Inflammatory macrophage (primary cell): Measurements from ENCODE around the gene CCDC88B.
A peak's percentile ranks its signal among the peaks of the same experiment; 100 is the strongest.

Source experiments
- DNase-seq, 2 donors: peaks; one replicate each; pipeline ENCODE4 v3.0.0-alpha.2; 2020 to 2022

CCDC88B gene

DNA sequence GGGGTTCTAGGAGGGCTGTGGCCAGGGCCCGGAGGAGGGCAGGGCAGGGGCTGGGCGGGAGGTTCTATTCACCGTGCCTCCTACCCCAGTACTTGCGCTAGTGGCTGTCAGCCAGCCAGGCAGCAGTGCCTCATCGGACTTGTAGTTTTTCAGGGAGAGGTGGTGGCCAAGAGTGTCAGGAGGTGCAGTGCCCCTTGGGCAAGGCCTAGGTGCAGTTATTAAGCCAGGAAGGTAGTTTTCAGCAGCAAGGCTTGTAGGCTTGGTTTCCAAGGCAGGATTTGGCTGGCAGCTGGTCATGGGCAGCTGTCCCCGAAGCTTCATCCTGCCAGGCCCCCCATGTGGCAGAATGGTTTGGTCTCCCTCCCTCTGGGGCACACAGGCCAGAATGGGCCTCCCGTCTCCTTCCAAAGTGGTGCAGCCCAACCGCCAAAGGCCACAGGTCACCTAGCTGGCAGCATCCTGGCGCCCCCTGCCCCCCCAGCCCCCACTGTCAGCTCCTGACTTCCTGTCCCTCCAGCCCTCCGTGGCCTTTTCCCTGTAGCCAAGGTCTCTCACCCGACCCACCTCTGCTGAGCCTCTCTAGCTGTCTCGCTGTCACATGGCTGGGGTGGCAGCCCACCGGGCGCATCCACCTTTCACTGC, 8.5 kb downstream of the CCDC88B start:
- no peak for DNase-seq

DNA sequence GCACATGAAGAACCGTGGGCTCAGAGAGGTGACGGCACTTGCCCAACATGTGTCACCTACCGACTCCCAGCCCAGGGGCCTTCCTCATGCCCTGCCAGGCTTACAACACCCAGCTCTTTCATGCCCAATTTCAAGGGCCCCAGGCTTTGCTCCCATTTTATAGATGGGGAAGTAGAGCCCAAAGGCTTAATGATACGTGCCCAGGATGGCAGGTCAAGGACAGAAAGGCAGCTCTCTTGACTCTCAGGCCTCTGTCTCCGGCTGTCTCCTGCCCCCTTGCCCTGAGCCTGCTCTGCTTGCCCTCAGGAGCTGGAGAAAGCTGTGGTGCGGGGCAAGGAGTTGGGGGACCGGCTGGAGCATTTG, 9.0 kb downstream of the CCDC88B start:
- no peak for DNase-seq

DNA sequence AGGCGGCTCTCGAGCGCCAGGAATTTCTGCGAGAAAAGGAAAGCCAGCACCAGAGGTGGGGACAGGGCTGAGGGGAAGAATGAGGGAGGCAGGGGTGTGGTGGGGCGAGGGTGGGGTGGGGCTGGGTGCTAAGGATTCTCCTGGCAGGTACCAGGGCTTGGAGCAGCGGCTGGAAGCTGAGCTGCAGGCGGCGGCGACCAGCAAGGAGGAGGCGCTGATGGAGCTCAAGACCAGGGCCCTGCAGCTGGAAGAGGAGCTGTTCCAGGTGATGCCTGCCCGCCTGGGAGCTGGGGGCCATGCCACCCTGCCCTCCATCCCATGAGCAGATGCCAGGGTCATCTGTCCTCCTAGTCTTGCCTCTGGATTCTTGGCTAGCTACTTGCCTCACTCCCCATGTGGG, 9.4 kb downstream of the CCDC88B start:
- DNase-seq: no peak

DNA sequence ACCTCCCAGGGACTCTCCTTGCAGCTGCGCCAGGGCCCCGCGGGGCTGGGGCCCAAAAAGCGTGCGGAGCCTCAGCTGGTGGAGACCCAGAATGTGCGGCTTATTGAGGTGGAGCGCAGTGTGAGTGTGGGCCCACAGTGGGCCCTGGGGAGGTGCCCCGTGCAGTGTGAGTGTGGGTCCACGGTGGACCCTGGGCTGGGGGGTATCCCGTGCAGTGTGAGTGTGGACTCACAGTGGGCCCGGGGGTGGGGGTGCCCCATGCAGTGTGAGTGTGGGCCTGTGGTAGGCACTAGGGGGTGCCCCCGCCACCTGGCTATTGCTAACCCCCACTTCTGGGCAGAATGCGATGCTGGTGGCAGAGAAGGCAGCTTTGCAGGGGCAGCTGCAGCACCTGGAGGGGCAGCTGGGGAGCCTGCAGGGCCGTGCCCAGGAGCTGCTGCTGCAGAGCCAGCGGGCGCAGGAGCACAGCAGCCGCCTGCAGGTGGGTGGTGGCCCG, 11.2 kb downstream of the CCDC88B start:
- no peak for DNase-seq

DNA sequence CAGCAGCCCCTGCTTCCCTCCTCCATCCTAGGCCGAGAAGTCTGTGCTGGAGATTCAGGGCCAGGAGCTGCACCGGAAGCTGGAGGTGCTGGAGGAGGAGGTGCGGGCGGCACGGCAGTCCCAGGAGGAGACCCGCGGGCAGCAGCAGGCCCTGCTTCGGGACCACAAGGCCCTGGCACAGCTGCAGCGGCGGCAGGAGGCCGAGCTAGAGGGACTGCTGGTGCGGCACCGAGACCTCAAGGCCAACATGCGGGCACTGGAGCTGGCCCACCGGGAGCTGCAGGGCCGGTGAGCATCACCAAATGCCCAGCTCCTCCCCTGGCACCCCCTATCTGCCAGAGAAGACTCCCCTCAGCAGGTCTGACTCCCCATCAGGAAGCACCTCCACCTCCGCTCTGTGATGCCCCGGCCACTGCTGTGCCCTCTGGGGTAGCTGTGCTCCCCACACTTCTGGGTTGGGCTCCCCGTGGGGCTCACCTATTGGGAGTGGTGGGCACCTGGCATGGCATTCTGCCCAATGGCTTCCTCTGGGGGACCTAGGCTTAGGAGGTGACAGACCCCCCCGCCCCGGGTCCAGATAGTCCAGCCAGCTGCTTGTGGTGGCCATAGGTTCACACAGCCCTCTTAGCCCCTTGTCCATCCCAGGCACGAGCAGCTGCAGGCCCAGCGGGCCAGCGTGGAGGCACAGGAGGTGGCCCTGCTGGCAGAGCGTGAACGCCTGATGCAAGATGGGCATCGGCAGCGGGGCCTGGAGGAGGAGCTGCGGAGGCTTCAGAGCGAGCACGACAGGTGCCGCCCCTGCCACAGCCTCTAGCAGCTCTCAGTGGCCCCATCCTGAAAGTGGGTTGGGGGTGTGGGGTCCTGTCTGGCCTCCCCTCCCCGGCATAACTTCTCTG, 12.3 kb downstream of the CCDC88B start:
- no peak for DNase-seq

DNA sequence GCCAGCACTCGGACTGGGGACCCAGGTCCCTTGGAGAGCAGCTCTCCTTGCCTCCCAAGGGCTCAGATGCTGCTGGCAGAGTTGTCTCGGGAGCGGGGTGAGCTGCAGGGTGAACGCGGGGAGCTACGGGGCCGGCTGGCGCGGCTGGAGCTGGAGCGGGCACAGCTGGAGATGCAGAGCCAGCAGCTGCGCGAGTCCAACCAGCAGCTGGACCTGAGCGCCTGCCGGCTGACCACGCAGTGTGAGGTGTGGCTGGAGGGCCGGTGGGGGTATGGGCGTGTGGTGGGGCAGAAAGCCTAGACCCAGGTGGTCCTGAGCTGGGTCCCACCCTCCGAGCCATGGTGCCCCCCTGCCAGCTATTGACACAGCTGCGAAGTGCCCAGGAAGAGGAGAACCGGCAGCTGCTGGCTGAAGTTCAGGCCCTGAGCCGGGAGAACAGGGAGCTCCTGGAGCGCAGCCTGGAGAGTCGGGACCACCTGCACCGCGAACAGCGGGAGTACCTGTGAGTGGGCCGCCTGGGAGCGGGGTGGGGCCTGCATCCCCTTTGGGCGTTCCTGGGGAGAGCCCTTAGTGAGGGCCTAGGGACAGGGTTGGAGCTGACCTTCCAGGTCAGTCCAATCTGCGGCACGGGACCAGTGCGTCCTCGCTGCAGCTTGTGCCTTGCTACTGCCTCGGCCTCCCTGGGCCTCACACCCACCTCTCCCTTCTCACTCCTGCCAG, 13.2 kb downstream of the CCDC88B start:
- no peak for DNase-seq

DNA sequence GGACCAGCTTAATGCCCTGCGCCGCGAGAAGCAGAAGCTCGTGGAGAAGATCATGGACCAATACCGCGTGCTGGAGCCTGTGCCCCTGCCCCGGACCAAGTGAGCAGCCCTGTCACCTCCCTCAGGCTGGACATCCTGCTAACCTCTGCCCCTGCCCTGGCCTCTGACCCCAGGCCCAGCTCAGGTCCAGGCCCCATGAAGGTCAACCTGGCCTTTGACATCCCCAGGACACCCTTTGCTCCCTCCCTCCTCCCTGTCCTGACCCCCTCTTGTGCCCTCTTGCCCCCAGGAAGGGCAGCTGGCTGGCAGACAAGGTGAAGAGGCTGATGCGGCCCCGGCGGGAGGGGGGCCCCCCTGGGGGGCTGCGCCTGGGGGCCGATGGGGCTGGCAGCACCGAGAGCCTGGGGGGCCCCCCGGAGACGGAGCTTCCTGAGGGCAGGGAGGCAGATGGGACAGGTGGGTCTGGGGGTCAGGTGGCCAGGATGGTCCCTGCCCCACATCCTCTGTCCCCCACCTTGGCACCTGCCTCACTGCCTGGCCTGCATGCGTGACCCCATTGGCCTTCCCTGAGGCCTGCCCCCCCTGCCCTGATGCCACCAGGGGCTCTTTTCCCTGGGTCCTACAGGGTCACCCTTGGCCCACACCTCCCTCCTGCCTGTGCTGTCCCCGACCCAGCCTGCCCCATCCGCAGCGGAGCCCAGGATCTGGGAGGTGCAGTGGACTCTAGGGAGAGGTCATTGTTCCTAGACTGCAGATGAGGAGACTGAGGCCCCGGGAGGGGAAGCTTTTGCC, 13.9 kb downstream of the CCDC88B start:
- DNase-seq: no peak

DNA sequence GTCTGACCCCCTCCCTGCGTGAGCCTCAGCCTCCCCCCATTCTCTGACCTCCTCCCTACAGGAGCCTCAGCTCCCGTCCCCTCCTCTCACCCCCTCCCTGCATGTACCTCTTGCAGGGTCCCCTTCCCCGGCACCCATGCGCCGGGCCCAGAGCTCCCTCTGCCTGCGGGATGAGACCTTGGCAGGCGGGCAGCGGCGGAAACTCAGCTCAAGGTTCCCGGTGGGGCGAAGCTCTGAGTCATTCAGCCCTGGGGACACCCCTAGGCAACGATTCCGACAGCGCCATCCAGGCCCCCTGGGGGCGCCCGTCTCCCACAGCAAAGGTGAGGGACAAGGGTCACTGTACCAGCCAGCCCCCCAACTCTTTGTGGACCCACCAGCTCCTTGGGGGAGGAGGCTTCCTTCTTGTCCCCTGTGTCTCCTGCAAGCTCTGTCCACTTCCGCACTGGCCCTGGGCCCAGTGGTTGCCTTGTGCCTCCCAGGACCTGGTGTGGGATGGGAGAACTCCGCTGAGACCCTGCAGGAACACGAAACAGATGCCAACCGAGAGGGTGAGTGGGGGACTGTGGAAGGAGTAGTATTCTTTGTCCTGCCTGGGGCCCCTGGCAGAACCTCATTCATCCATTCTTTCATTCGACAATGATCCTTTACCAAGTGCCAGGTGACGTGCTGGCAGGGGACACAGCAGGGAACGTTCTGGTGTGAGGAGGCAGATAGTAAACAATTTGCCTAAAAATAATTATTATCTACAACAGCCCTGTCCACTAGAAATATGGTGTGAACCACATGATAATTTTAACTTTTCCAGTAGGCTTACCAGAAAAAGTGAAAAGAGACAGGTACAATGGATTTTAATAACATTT, 15.3 kb downstream of the CCDC88B start:
- DNase-seq: peak; percentile 62 to 74

DNA sequence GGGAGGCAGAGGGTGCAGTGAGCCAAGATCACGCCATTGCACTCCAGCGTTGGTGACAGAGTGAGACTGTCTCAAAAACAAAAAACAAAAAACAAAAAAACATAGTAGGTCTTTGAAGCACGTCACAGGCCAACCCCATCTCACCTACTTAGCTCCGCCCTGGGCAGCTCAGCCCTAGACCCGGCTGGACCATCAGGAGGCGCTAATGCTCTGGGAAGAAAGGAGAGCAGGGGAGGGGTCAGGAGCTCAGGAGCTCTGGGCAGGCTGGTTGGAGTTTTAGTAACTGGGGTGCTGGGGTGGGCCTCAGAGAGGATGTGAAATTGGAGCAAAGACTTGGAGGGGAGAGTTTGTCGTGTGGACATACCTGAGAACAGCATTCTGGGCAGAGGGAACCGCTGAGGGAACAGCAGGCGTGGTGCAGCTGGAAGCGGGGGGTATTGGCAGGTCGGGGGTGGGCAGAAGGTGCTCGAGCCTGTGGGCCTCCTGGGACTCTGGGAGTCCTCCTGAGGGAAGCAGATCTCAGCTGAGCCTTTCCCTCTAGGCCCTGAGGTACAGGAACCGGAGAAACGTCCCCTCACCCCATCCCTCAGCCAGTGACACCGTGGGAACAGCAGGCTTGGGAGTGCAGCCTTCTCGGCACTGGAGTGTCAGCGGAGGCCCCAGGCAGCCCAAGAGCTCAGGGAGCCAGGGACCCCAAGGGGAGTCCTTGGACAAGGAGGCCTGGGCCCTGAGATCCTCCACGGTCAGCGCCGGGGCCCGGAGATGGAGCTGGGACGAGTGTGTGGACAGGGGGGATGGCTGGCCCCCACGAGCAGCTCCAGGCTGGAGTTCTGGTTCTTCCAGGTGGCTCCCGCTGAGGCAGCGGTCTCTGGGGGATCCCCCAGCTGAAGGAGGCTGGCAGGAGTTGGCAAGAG, 16.8 kb downstream of the CCDC88B start:
- DNase-seq: peak; percentile 53 to 61

DNA sequence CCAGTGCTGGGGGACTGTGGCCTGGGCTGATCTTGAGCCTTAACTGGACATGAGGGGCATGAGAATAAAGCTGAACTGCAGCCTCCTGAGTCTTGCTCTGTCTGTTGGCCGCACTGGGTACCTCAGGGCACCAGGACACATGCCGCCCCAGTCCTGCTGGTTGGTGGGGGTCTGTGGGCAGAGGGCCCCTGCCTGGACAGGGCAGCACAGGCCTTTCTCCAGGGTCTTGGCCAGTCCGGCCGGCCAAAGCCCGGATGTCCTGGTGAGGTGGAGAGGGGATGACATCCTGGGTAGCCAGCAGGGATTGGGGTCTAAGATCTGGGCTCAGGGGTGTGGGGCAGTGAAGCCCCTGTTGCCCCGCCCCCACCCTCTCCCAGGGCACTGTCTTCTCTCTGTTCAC, 17.4 kb downstream of the CCDC88B start:
- DNase-seq: no peak

DNA sequence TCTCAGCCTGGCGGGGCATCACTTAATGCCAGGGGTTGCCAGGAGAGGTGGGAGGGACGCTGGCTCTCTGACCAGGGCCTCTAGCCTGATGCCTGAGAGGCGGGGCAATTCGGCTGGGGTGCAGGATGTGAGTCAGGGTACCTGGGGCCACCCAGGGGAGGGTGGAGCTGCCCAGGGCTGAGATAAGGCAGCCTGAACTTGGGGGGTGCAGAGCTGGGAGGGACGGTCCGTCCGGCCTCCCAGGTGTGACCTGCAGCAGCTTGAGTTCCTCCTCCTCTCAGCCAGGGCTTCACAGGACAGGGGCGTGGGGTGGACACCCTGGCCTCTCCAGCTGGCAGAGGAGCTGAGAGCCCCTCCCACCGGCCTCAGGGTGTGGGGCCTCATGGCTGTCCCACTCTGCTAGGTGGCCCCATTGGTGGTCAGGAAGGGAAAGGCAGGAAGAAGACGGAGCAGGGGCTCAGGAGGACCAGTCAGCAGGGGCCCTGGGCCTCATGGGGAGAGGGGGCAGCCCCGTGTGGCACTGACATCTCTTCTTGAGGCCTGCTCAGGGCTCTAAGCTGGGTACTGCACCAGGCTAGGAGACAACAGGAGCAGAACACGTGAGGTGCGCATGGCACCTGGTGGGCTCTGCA, 18.0 kb downstream of the CCDC88B start:
- no peak for DNase-seq

DNA sequence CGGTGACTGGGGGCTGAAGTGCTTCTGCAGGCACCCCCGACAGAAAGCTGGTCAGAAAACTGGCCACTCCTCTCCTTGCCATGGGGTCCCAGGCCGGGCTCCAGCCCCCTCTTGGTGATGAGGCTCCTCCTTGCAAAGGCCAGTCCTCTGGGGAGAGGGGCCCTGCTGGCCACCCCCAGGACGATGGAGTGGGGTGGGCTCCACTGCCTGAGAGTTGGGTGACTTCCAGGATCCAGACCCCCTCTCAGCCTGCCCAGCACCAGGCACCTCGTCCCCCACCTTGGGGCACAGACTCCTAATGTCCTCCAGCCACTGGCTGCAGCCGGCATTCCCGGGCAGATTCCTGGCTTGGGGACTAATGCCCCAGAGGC, 18.5 kb downstream of the CCDC88B start:
- no peak for DNase-seq

DNA sequence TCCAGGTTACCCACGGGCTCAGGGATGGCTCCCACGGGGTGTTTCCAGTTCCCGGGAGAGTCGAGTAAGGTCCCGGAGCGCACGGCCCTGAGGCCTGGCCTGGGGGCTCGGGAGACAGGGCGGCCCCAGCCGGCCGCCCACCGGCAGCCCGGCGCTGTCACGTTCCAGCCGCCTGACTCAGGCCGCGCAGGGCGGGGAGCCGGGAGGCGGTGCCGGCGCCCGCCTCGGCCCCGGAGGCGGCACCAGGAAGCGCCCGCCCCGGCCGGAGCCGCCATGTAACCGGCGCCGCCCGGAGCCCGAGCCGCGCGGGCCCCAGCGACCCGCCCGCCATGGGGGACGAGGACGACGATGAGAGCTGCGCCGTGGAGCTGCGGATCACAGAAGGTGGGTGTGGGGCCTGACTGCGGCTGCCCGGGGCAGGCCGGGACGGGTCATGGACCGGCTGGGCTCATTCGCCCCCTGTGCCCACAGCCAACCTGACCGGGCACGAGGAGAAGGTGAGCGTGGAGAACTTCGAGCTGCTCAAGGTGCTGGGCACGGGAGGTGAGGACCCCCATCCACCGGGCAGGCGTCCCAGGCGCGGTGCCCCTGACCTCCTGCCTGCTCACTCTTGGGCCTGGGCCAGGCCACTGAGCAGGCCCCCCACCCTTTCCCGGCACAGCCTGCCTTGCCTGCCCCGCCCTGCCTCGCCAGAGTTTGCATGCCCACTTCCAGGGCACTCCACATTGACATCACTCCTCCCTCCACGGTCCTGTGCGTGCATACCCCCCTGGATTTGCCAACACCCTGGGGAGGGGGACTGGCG, 19.1 kb downstream of the CCDC88B start, which contains the start of gene RPS6KA4:
RPS6KA4 (plus strand) TSS at position 256 of the 805 bp plus-strand sequence; CDS start at position 330, 74 bp downstream.
- peak; percentile 69 to 87 for DNase-seq

DNA sequence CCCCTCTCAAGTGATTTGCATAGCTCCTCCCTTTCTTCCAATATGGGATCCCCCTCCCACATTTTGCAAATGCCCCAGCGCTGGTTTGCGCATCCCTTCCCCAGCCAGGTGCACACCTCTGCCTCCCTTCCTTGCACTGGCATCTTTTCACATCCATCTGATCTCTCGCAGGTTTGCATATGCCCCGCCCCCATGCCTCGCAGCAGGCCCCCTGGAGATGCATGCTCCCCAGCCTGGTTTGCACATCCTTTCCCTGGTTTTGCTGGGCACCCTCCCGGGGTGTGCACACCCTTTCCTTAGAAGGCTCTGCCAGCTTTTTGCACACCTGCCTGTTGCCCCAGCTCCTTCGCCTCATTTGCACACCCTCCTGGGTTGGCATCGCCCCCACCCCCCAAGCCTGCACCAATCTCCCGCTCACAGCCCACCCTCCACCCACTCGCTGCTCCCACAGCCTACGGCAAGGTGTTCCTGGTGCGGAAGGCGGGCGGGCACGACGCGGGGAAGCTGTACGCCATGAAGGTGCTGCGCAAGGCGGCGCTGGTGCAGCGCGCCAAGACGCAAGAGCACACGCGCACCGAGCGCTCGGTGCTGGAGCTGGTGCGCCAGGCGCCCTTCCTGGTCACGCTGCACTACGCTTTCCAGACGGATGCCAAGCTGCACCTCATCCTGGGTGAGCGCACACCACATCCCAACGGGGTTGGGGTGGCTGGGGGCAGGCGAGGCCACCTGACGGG, 19.9 kb downstream of the CCDC88B start:
- DNase-seq: peak; percentile 39 to 52

DNA sequence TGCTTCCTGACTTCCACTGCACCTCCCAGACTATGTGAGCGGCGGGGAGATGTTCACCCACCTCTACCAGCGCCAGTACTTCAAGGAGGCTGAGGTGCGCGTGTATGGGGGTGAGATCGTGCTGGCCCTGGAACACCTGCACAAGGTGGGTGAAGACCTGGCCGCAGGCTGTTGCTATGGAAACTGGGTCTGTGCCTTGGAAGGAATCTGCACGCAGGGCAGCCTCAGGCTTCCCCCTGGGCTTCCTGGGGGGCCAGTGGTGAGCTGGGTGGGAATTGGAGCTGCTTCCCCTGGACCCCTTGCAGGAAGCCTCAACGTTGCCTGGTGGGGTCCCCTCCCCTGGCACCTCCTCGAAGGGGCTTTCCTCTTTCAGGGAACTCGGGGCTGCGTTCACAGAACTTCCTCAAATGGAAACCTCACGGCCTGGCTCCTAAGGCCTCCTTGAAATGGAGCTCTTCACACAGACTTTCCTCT, 20.5 kb downstream of the CCDC88B start:
- peak; percentile 44 to 52 for DNase-seq

DNA sequence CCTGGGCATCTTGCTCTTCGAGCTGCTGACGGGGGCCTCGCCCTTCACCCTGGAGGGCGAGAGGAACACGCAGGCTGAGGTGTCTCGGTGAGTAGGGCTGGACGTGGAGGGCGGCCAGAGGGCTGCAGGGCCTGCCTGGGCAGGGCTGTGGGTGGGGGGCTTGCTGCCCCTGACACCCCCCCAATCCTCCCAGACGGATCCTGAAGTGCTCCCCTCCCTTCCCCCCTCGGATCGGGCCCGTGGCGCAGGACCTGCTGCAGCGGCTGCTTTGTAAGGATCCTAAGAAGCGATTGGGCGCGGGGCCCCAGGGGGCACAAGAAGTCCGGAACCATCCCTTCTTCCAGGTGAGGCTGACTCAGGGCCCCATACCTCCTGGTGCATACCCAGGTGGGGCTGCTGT, 21.7 kb downstream of the CCDC88B start:
- DNase-seq: no peak

DNA sequence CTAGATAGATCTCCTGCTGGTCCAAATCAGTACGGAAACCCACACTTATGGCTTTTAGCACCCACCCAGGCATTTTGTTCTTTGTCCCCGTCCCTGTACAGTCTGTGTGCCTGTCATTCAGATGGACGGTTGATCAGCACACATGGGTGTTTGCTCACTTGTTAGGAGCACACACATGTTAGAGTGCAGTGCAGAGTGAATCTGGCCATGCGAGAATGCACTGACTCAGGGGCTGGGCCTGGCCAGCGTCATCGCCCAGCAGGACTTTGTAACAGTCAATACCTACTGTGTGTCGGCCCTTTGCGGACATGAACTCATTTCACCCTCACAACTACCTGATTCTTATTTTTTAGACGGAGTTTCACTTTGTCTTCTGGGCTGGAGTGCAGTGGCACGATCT, 22.3 kb downstream of the CCDC88B start:
- no peak for DNase-seq

DNA sequence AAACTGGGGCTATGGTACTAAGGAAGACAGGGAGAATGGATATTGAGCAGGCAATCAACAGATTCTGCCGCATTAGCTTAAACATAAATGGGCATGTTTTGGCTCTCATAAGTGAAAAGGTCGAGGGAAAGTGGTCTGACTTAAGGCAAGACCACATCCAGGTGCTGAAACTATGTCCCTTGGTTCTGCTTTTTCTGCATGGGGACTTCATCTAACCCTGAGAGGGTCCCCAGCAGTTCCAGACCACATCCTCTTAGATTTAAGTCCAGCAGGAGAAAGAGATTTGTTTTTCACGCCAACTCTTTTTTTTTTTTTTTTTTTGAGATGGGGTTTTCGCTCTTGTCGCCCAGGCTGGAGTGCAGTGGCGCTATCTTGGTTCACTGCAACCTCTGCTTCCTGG, 24.4 kb downstream of the CCDC88B start:
- DNase-seq: no peak
